GM19455 (cell line): Measurements from ENCODE around the gene STIM2.

ENCODE experiments used
- ATAC-seq: cut with Tn5 transposase; IDR thresholded peaks from one replicate; pipeline ENCODE4 v1.9.1; 2021; ENCODE audit not compliant: unreplicated experiment

The STIM2 gene

GRCh38 chr4:26896636-26897035 lies 36.0 kb downstream of the STIM2 start:
- no peak for ATAC-seq

- no peak for ATAC-seq
Observed at GRCh38 chr4:26899991-26900390, 39.4 kb downstream of the STIM2 start.

GRCh38 chr4:26900765-26901164 lies 40.1 kb downstream of the STIM2 start:
- ATAC-seq = no peak

- no peak for ATAC-seq
Observed at GRCh38 chr4:26905172-26905571, 44.5 kb downstream of the STIM2 start.

- no peak for ATAC-seq
Observed at GRCh38 chr4:26907731-26908599, 47.3 kb downstream of the STIM2 start.

GRCh38 chr4:26909369-26909768 lies 48.7 kb downstream of the STIM2 start:
- ATAC-seq = no peak

- ATAC-seq = no peak
Observed at GRCh38 chr4:26911254-26911653, 50.6 kb downstream of the STIM2 start.

GRCh38 chr4:26912069-26912468 lies 51.4 kb downstream of the STIM2 start:
- no peak for ATAC-seq

GRCh38 chr4:26912810-26913209 lies 52.2 kb downstream of the STIM2 start:
- peak; percentile 62 for ATAC-seq

GRCh38 chr4:26916195-26916594 lies 55.6 kb downstream of the STIM2 start:
- ATAC-seq = no peak

GRCh38 chr4:26930964-26931363 lies 70.3 kb downstream of the STIM2 start:
- ATAC-seq = no peak

- ATAC-seq = no peak
Observed at GRCh38 chr4:26931451-26931850, 70.8 kb downstream of the STIM2 start.

GRCh38 chr4:26931966-26932365 lies 71.3 kb downstream of the STIM2 start:
- ATAC-seq = no peak

GRCh38 chr4:26935397-26935796 lies 74.8 kb downstream of the STIM2 start:
- no peak for ATAC-seq

GRCh38 chr4:26936284-26937065 lies 75.8 kb downstream of the STIM2 start:
- ATAC-seq = no peak

GRCh38 chr4:26937139-26937538 lies 76.5 kb downstream of the STIM2 start:
- no peak for ATAC-seq

- ATAC-seq = no peak
Observed at GRCh38 chr4:26937567-26937966, 76.9 kb downstream of the STIM2 start.

- ATAC-seq = no peak
Observed at GRCh38 chr4:26938516-26938915, 77.9 kb downstream of the STIM2 start.

- ATAC-seq = no peak
Observed at GRCh38 chr4:26941951-26942350, 81.3 kb downstream of the STIM2 start.

GRCh38 chr4:26942871-26943270 lies 82.2 kb downstream of the STIM2 start:
- no peak for ATAC-seq

- no peak for ATAC-seq
Observed at GRCh38 chr4:26943391-26943790, 82.8 kb downstream of the STIM2 start.

- ATAC-seq = no peak
Observed at GRCh38 chr4:26945794-26946193, 85.2 kb downstream of the STIM2 start.
